Upper lobe of left lung (tissue), 4 donors: Measurements from ENCODE around the gene CDK13.

Source experiments
- EP300 ChIP-seq, 4 donors: sonication (generic); formaldehyde crosslinking; IDR thresholded peaks; one replicate each; pipeline ENCODE4 v1.5.1; 2017; ENCODE audit warnings: antibody characterized with exemption in 4 of 4, control low read depth in 2 of 4
- POLR2AphosphoS5 ChIP-seq, 2 donors: sonication (generic); formaldehyde crosslinking; IDR thresholded peaks; one replicate each; pipeline ENCODE4 v1.5.1; 2017; ENCODE audit warnings: antibody characterized with exemption in 2 of 2

DNA sequence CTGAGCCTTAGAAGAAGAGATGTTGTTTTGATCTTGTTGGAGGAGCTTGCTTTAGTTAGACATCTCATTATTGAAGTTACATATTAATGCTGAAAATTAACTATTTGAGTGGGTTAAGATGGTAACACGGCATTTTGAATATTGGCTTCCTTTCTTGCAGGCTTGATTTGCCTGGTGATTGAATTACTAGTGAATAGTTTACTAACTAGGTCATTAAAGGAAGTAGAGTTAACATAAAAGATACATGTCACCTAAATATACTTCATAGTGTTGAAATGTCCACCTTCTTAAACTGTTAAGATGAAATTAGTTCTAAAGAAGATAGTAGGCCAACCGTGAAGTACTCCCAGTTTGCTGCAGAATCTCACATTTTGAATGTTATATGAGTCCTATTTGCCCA lies 165.9 kb downstream of the CDK13 start:
- TF ChIP-seq EP300 (IDR thresholded peaks at IDR 0.05) (no peak), POLR2AphosphoS5 (IDR thresholded peaks at IDR 0.05) (no peak)
